Pancreas (tissue), 10 donors: ENCODE data around the gene LRIG3. TPM values are rescaled to one million over a fixed set of nuclear protein-coding genes. Genes with fewer than 3 reads are reported as not detected.

ENCODE experiments used
- ATAC-seq, 4 donors: fragments of 200-7000 bp; cut with Tn5 transposase; one replicate each; pipeline versions ENCODE4 v1.8.0 to v1.9.1; 2020; ENCODE audit warnings: mild to moderate bottlenecking in 4 of 4, moderate library complexity in 4 of 4
- DNase-seq, 6 donors: peaks; one replicate each; pipeline ENCODE4 v3.0.0-alpha.2; 2020
- FAIRE-seq: peaks from 2 replicates; lab custom pipeline; 2012; peaks lifted over from hg19 to GRCh38; lab: Jason Lieb, UNC
- H3K27ac ChIP-seq, 4 donors: fragments of 200-600 bp; sonication (generic); 1 replicate in 3 of 4; 2 replicates in 1 of 4; pipeline versions ENCODE4 v1.5.0 to v1.8.0; 2020
- H3K27me3 ChIP-seq, 4 donors: fragments of 200-600 bp; one replicate each; pipeline ENCODE4 v1.8.0; 2021
- H3K36me3 ChIP-seq, 3 donors: fragments of 200-600 bp; sonication (generic) in 1 of 3; one replicate each; pipeline versions ENCODE4 v1.5.0 to v1.8.0; 2020 to 2021
- H3K4me1 ChIP-seq, 3 donors: fragments of 200-600 bp; one replicate each; pipeline ENCODE4 v1.8.0; 2021
- H3K4me3 ChIP-seq, 4 donors: fragments of 200-600 bp; sonication (generic) in 2 of 4; one replicate each; pipeline versions ENCODE4 v1.5.0 to v1.8.0; 2020 to 2021
- H3K9me3 ChIP-seq, 4 donors: fragments of 200-600 bp; one replicate each; pipeline ENCODE4 v1.8.0; 2021
- WGBS, 2 donors: extraction: QIAGEN DNeasy Blood & Tissue Kit; methylation state at CpG; one replicate each; pipeline ENCODE4 v1.1.7; 2013; 5-methylcytosine and 5-hydroxymethylcytosine counted together
- intact Hi-C, 3 donors: fragments of 100-400 bp; cut with DNase I; formaldehyde crosslinking; loops; one replicate each; pipeline versions ENCODE4 v1.11.1 to v1.14.2; 2022
- polyA plus RNA-seq, 2 donors: library from polyadenylated mRNA; stranded (reverse); fragments of 200-250 nt; gene quantifications; one replicate each; pipeline ENCODE4 v1.2.3, GENCODE V29; 2013
- total RNA-seq, 6 donors: library from RNA; stranded (reverse); fragmentation: NEBNext Ultra II Directional in 4 of 6; extraction: Animal tissue kit (Norgen Biotek cat#: 25700) in 4 of 6; gene quantifications; one replicate each; pipeline versions ENCODE4 v1.2.1 to v1.2.4, GENCODE V29; 2021 to 2023
- TF ChIP-seq, protein P1 (sequence below), 4 donors: fragments of 200-600 bp; sonication (generic) in 3 of 4; IDR thresholded peaks; one replicate each; pipeline versions ENCODE4 v1.5.0 to v1.8.0; 2021; ENCODE audit warnings: antibody characterized with exemption in 4 of 4
- donor health status: healthy with polysubstance abuse.
- donor health status: DM: no; HTN: no; CAD: no; lungs with moderate emphysema.
- donor health status: DM: no; HTN: no; CAD: no.
- donor health status: control.
- donor health status: control.
- donor health status: Bipolar disorder and iron deficiency.
- donor health status: DM: yes; HTN: yes; CAD: no.
- donor health status: DM: no; HTN: no; CAD: no.
- donor health status: DM: no; HTN: no; CAD: no.
- donor health status: DM: yes; HTN: yes; CAD: no.

The LRIG3 gene
- total and polyA plus RNA-seq, 8 donors: 7.2 to 44.3 (median 25.0) TPM

DNA sequence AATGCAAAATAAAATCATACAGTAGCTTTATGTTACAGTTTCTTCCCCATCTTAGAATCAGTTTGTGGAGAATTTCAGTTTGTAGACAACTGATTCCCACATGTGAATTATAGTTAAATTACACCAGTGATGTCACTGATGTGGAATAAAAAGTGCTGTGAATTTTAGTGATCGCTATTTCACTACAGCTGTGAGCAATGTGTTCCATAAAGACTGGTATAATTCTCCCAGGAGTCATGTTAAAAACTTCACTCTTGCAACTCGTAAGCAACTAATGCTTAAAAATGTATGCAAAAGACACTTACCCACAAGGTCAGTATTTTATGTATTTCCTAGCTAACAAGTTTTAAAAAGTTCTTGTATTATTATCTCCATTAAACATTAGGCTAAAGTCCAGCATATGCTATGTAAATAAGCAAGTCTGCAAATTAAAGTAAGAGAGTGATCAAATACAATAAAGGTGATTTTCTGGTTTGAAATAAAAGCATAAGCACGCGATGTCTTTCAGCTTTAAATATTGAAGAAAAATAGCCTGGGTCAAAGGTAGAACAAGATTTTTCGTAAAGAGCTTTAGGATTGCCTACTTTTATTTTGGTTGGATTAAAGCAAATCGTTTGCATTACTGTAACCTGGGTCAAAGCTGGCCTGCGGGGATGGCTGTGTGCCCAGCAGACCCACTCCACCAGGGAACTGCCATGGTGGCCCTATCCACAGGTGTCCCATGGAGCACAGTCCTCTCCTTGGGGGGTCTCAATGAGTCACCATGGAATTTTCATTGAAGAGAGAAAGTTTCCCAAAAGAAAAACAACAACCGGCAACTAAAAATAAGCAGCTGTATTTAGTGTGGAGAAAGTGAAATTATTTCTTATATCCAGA lies 12.7 kb upstream of the LRIG3 start:
- TF ChIP-seq, protein P1, sequence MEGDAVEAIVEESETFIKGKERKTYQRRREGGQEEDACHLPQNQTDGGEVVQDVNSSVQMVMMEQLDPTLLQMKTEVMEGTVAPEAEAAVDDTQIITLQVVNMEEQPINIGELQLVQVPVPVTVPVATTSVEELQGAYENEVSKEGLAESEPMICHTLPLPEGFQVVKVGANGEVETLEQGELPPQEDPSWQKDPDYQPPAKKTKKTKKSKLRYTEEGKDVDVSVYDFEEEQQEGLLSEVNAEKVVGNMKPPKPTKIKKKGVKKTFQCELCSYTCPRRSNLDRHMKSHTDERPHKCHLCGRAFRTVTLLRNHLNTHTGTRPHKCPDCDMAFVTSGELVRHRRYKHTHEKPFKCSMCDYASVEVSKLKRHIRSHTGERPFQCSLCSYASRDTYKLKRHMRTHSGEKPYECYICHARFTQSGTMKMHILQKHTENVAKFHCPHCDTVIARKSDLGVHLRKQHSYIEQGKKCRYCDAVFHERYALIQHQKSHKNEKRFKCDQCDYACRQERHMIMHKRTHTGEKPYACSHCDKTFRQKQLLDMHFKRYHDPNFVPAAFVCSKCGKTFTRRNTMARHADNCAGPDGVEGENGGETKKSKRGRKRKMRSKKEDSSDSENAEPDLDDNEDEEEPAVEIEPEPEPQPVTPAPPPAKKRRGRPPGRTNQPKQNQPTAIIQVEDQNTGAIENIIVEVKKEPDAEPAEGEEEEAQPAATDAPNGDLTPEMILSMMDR (IDR thresholded peaks at IDR 0.05): no peak
- whole genome bisulfite sequencing, 2 donors: 80 to 81% methylated on average over 8 of the region's 8 CpGs
- Histone ChIP-seq H3K4me1 (peaks cover 0 to 10% (median 5%) of the 10 kb centered on the region in 3 donors), H3K27ac (no peak overlapping the region), H3K9me3 (no peaks in the 10 kb centered on the region), H3K27me3 (no peaks in the 10 kb centered on the region), H3K4me3 (no peak overlapping the region), H3K36me3 (no peaks in the 10 kb centered on the region)
- FAIRE-seq (no peak), ATAC-seq (no peak), DNase-seq (no peak)
- intact Hi-C loops: no loop called here

DNA sequence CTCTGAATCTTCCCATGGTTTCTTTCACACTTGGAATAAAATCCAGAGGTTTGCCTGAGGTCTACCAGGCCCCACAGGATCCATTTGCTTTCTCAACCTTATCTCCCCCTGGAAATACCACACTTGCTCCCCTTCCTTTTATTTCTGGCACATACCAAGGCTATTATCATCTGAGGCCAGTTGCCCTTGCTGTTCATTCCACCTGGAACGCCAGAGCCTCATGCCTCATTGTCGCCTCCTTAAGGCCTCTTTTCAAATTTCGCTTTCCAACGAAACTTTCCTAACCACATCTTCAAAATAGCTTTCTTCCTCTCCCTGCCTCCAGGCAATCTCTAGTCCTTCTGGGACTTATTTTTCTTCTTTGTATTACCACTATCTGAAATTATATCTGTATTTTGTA lies 11.2 kb upstream of the LRIG3 start:
- no peak overlapping the region for H3K27ac ChIP-seq
- no peak overlapping the region for H3K4me3 ChIP-seq
- no peaks in the 10 kb centered on the region for H3K9me3 ChIP-seq
- WGBS, 2 donors: 85 to 88% methylated on average over 4 of the region's 4 CpGs
- no peak for FAIRE-seq
- H3K36me3 ChIP-seq: no peaks in the 10 kb centered on the region
- TF ChIP-seq, protein P1 (IDR thresholded peaks at IDR 0.05): no peak
- intact Hi-C loops: no loop called here
- H3K4me1 ChIP-seq: peaks cover 1 to 13% (median 12%) of the 10 kb centered on the region in 3 donors
- H3K27me3 ChIP-seq: no peaks in the 10 kb centered on the region
- no peak for ATAC-seq
- DNase-seq: no peak

DNA sequence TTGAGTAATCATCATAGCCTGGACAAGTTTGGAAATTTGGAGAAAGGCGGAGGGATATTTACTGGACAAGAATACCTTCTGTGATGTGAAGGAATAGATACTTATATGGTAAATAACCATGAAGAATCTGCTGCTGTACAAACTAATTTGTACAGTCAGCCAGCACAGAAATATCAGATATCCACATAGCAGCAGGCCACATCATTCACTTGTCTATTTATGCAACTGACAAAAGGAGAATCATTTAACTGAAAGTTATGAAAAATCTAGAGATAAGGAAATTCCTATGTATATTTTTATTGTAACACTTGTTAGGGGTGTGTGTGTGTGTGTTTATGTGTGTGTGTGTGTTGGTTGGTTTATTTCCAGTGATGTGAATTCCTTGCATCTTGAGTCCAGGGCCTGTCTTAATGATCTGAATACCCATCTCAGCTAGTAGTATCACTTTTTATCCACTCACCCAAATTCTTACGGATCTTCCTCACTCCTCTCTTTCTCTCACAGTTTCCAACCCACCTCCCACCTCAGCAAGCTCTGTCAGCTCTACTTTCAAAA lies 10.5 kb upstream of the LRIG3 start:
- Histone ChIP-seq H3K4me3 (no peak overlapping the region), H3K27ac (no peak overlapping the region), H3K9me3 (no peaks in the 10 kb centered on the region), H3K36me3 (no peaks in the 10 kb centered on the region), H3K27me3 (no peaks in the 10 kb centered on the region), H3K4me1 (peaks cover 8 to 20% (median 18%) of the 10 kb centered on the region in 3 donors)
- intact Hi-C loops: no loop called here
- no peak for DNase-seq
- WGBS, 2 donors: 94 to 99% methylated on average over 2 of the region's 2 CpGs
- FAIRE-seq: no peak
- TF ChIP-seq, protein P1 (IDR thresholded peaks at IDR 0.05): no peak
- ATAC-seq: no peak

DNA sequence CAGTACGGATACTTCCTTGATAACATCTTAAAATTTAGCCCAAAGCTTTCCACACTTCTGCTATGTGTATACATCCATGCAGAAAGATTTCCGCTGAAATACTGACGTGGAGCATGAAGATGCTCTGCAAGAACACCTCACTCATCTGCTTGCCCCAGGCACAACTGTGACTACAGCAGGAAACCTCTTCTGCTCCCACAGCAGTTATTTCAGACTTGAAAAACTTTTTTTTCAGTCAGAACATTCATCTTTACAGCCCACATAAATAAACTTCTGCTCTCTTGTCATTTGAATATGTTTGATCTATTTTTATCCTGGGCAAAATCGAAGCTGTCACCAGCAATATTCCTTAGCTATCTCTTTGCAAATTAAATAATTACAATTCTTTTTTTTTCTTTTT lies 6.8 kb upstream of the LRIG3 start:
- 79 to 85% methylated on average over 4 of the region's 4 CpGs for WGBS, 2 donors
- TF ChIP-seq, protein P1 (IDR thresholded peaks at IDR 0.05): no peak
- DNase-seq (no peak), FAIRE-seq (no peak), ATAC-seq (no peak)
- Histone ChIP-seq H3K36me3 (no peaks in the 10 kb centered on the region), H3K4me3 (no peak overlapping the region), H3K4me1 (peaks cover 31 to 39% (median 38%) of the 10 kb centered on the region in 3 donors), H3K27ac (no peak overlapping the region), H3K27me3 (no peaks in the 10 kb centered on the region), H3K9me3 (no peaks in the 10 kb centered on the region)
- intact Hi-C loops: no loop called here

DNA sequence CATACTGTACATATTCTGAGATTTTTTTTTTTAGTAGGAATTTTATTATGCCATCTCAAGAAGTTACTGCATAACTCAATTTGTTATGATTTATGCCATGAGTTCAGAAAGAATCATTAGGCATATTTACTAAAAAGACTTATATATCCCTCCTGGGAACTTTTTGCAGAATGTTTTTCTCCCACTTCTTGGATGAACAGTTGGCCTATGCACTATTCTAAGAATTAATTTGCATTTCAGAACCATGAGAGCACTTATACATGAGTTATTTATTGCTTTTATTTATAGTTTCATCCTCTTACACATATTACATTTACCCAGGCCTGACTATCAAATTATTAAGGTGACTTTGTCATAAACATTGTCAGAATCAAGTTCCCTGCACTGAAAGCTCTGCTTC lies 6.3 kb upstream of the LRIG3 start:
- no peak for FAIRE-seq
- no peak for ATAC-seq

More for the DNA sequence above, 6.3 kb upstream of the LRIG3 start:
- no peaks in the 10 kb centered on the region for H3K9me3 ChIP-seq
- no peak for DNase-seq
- peak overlapping the region in 2 of 4 donors; percentile 77 to 79 for H3K27ac ChIP-seq
- no peak overlapping the region for H3K4me3 ChIP-seq
- no peaks in the 10 kb centered on the region for H3K27me3 ChIP-seq
- TF ChIP-seq, protein P1 (IDR thresholded peaks at IDR 0.05): no peak
- H3K4me1 ChIP-seq: peaks cover 36 to 44% (median 42%) of the 10 kb centered on the region in 3 donors
- intact Hi-C loops: no loop called here
- no peaks in the 10 kb centered on the region for H3K36me3 ChIP-seq
